H9 (cell line): ENCODE results near the gene FAM237A. TPM values are rescaled to one million over a fixed set of nuclear protein-coding genes. Genes with fewer than 3 reads are reported as not detected.

Experiments
- DNase-seq: peaks from one replicate; pipeline ENCODE4 v3.0.0-alpha.2; 2017
- H2AFZ ChIP-seq: one replicate; pipeline ENCODE4 v1.6.1; 2013; ENCODE audit warnings: mild to moderate bottlenecking, low read length, control low read depth, moderate library complexity
- H2AK5ac ChIP-seq: 2 replicates; pipeline ENCODE4 v1.6.1; 2013; ENCODE audit warnings: low read length, control low read depth, mixed read lengths; ENCODE audit not compliant: insufficient read length
- H2BK120ac ChIP-seq: one replicate; pipeline ENCODE4 v1.6.1; 2013; ENCODE audit warnings: low read depth, mild to moderate bottlenecking, low read length, control low read depth, inconsistent platforms; ENCODE audit not compliant: poor library complexity, severe bottlenecking
- H2BK12ac ChIP-seq: 2 replicates; pipeline ENCODE4 v1.6.1; 2013; ENCODE audit warnings: low read length, control low read depth, mixed read lengths, low read depth; ENCODE audit not compliant: insufficient read length
- H2BK15ac ChIP-seq: 2 replicates; pipeline ENCODE4 v1.6.1; 2013; ENCODE audit warnings: low read depth, low read length, control low read depth
- H2BK20ac ChIP-seq: one replicate; pipeline ENCODE4 v1.6.1; 2013; ENCODE audit warnings: low read depth, mild to moderate bottlenecking, low read length, control low read depth, inconsistent platforms; ENCODE audit not compliant: poor library complexity, severe bottlenecking
- H2BK5ac ChIP-seq: 2 replicates; pipeline ENCODE4 v1.6.1; 2013; ENCODE audit warnings: low read length, control low read depth, mixed read lengths; ENCODE audit not compliant: insufficient read length
- H3K14ac ChIP-seq: 2 replicates; pipeline ENCODE4 v1.6.1; 2013; ENCODE audit warnings: low read length, control low read depth; ENCODE audit not compliant: insufficient read depth
- H3K18ac ChIP-seq: 2 replicates; pipeline ENCODE4 v1.6.1; 2013; ENCODE audit warnings: low read depth, mild to moderate bottlenecking, mixed read lengths, low read length, control low read depth; ENCODE audit not compliant: insufficient read length
- H3K23ac ChIP-seq: 2 replicates; pipeline ENCODE4 v1.6.1; 2013; ENCODE audit warnings: low read length, control low read depth, mixed read lengths, low read depth; ENCODE audit not compliant: insufficient read length
- H3K23me2 ChIP-seq: 2 replicates; pipeline ENCODE4 v1.6.1; 2013; ENCODE audit warnings: low read depth, mild to moderate bottlenecking, mixed read lengths, low read length, control low read depth; ENCODE audit not compliant: insufficient read length, poor library complexity, severe bottlenecking
- H3K27ac ChIP-seq: 2 replicates; pipeline ENCODE4 v1.5.1; 2013; ENCODE audit warnings: low read length, control low read depth, mixed read lengths, low read depth; ENCODE audit not compliant: insufficient read length
- H3K27me3 ChIP-seq: 2 replicates; pipeline ENCODE4 v1.6.1; 2013; ENCODE audit warnings: low read length, control low read depth, inconsistent platforms; ENCODE audit not compliant: insufficient read depth
- H3K4ac ChIP-seq: 2 replicates; pipeline ENCODE4 v1.6.1; 2013; ENCODE audit warnings: low read depth, mild to moderate bottlenecking, control low read depth, inconsistent platforms, low read length, moderate library complexity
- H3K4me1 ChIP-seq: 2 replicates; pipeline ENCODE4 v1.6.1; 2013; ENCODE audit warnings: low read length, control low read depth, inconsistent platforms; ENCODE audit not compliant: insufficient read depth
- H3K4me2 ChIP-seq: 2 replicates; pipeline ENCODE4 v1.6.1; 2013; ENCODE audit warnings: low read length, control low read depth, mixed read lengths; ENCODE audit not compliant: insufficient read length, insufficient read depth
- H3K56ac ChIP-seq: 2 replicates; pipeline ENCODE4 v1.6.1; 2013; ENCODE audit warnings: low read depth, mild to moderate bottlenecking, mixed read lengths, low read length, control low read depth; ENCODE audit not compliant: insufficient read length
- H3K79me1 ChIP-seq: 2 replicates; pipeline ENCODE4 v1.6.1; 2013; ENCODE audit warnings: low read depth, mild to moderate bottlenecking, moderate library complexity, low read length, control low read depth, inconsistent platforms; ENCODE audit not compliant: insufficient read depth, poor library complexity, severe bottlenecking
- H3K79me2 ChIP-seq: 2 replicates; pipeline ENCODE4 v1.6.1; 2013; ENCODE audit warnings: low read length, control low read depth, inconsistent platforms; ENCODE audit not compliant: insufficient read depth
- H3K9ac ChIP-seq: 2 replicates; pipeline ENCODE4 v1.6.1; 2013; ENCODE audit warnings: low read length, control low read depth, mixed read lengths; ENCODE audit not compliant: insufficient read length; ENCODE audit errors: extremely low read depth
- H3K9me3 ChIP-seq: one replicate; pipeline ENCODE4 v1.6.1; 2013; ENCODE audit warnings: low read depth, low read length, inconsistent platforms; ENCODE audit not compliant: control insufficient read depth
- H3T11ph ChIP-seq: one replicate; pipeline ENCODE4 v1.6.1; 2013; ENCODE audit warnings: mild to moderate bottlenecking, low read length, control low read depth, inconsistent platforms
- H4K20me1 ChIP-seq: one replicate; pipeline ENCODE4 v1.6.1; 2013; ENCODE audit not compliant: control insufficient read depth, insufficient read length, insufficient read depth
- H4K5ac ChIP-seq: 2 replicates; pipeline ENCODE4 v1.6.1; 2013; ENCODE audit warnings: low read depth, mild to moderate bottlenecking, mixed read lengths, low read length, control low read depth; ENCODE audit not compliant: insufficient read length
- H4K8ac ChIP-seq: replicated peaks from 2 replicates; pipeline ENCODE4 v1.6.1; 2013; ENCODE audit warnings: low read length, control low read depth, mixed read lengths, low read depth; ENCODE audit not compliant: insufficient read length
- H4K91ac ChIP-seq: 2 replicates; pipeline ENCODE4 v1.6.1; 2013; ENCODE audit warnings: low read depth, mild to moderate bottlenecking, moderate library complexity, mixed read lengths, low read length, control low read depth; ENCODE audit not compliant: insufficient read length
- H3K27ac Mint-ChIP-seq, 3 experiments: 2 replicates in 2 of 3; 3 replicates in 1 of 3; pipeline ENCODE4 v1.8.0; 2020 to 2021; ENCODE audit warnings: mixed read lengths in 3 of 3, mild to moderate bottlenecking in 1 of 3, moderate library complexity in 1 of 3
- H3K27me3 Mint-ChIP-seq: 2 replicates; pipeline ENCODE4 v1.8.0; 2021; ENCODE audit warnings: low read depth, mild to moderate bottlenecking, moderate library complexity, mixed read lengths
- H3K36me3 Mint-ChIP-seq, 3 experiments: 2 replicates in 2 of 3; 3 replicates in 1 of 3; pipeline ENCODE4 v1.8.0; 2020 to 2021; ENCODE audit warnings: low read depth in 3 of 3, mixed read lengths in 3 of 3; ENCODE audit not compliant: insufficient read depth in 1 of 3
- H3K4me1 Mint-ChIP-seq, 2 experiments: 2 replicates each; pipeline ENCODE4 v1.8.0; 2020; ENCODE audit warnings: mixed read lengths in 2 of 2
- H3K4me3 Mint-ChIP-seq, 2 experiments: 2 replicates in 1 of 2; 3 replicates in 1 of 2; pipeline ENCODE4 v1.8.0; 2020 to 2021; ENCODE audit warnings: mild to moderate bottlenecking in 2 of 2, mixed read lengths in 2 of 2, moderate library complexity in 1 of 2
- H3K9me3 Mint-ChIP-seq, 2 experiments: 2 replicates in 1 of 2; 3 replicates in 1 of 2; pipeline ENCODE4 v1.8.0; 2020; ENCODE audit warnings: mild to moderate bottlenecking in 2 of 2, mixed read lengths in 2 of 2, moderate library complexity in 1 of 2
- WGBS: extraction: QIAGEN DNeasy Blood & Tissue Kit; methylation state at CpG from one replicate; pipeline ENCODE4 v1.1.7; 2013; ENCODE audit warnings: missing lambda C conversion rate, low lambda C conversion rate, mixed read lengths; ENCODE audit not compliant: insufficient read length; ENCODE audit errors: extremely low coverage; 5-methylcytosine and 5-hydroxymethylcytosine counted together
- total RNA-seq: library from RNA; stranded (reverse); gene quantifications from 2 replicates; pipeline ENCODE4 v1.2.1, GENCODE V29; 2021
- TF ChIP-seq, protein P1 (sequence below): fragments of 200-600 bp; sonication (generic); conservative IDR thresholded peaks from 3 replicates; pipeline ENCODE4 v1.8.0; 2021; ENCODE audit warnings: antibody characterized with exemption, mild to moderate bottlenecking

The FAM237A gene
- total RNA-seq, 1 experiment from 2014 or later: not detected

DNA sequence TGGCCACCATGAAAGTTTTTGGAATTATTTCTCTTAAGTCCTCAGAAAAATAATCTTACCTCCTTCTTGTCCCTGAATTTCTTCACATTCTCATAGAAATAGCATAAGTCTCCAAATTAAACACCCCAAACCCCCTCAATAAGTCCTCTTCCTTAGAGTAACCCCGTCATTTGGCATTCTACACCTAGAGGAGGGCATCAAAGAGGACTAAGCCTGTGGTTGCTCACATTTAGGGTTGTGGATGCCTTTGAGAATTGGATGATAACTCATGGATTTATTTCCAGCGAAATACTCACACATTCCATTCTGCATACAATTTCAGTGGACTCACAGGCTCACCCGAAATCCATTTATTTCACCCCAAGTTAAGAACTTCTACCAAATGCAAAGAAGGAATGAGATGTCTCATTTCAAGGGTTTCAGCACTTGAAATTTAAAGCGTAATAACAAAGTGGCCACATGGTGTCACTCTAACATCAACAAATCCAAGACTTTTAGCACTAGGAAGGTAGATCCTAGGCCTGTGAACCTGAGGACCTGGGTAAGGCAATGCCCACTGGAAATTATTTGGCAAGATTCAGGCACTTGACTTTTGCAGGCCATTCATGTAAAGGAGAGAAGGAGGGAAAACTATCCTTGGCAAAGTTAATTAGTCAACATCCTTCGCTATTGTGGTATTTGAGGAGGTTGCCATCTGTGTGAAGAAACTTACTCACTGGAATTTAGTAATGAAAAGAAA, 51.3 kb downstream of the FAM237A start:
- Mint-ChIP-seq H3K4me3 (no peak overlapping the region), H3K9me3 (no peaks in the 10 kb centered on the region), H3K27ac (no peak overlapping the region), H3K36me3 (no peaks in the 10 kb centered on the region), H3K4me1 (no peaks in the 10 kb centered on the region), H3K27me3 (no peaks in the 10 kb centered on the region)
- Histone ChIP-seq H3K14ac (no peak overlapping the region), H4K20me1 (no peaks in the 10 kb centered on the region), H3K18ac (no peak overlapping the region), H3K4me1 (no peaks in the 10 kb centered on the region), H2BK15ac (no peak overlapping the region), H3T11ph (no peak overlapping the region), H2BK12ac (no peak overlapping the region), H3K27me3 (no peaks in the 10 kb centered on the region), H3K27ac (no peak overlapping the region), H3K79me1 (no peaks in the 10 kb centered on the region), H3K9me3 (no peaks in the 10 kb centered on the region), H3K23me2 (no peaks in the 10 kb centered on the region), H2AK5ac (no peak overlapping the region), H3K79me2 (no peaks in the 10 kb centered on the region), H2BK20ac (no peak overlapping the region), H3K4ac (no peak overlapping the region), H4K8ac (no peak overlapping the region), H3K56ac (no peak overlapping the region), H4K91ac (no peak overlapping the region), H2BK5ac (no peak overlapping the region), H3K23ac (no peak overlapping the region), H3K9ac (no peak overlapping the region), H2AFZ (no peak overlapping the region), H4K5ac (no peak overlapping the region), H2BK120ac (no peak overlapping the region), H3K4me2 (no peak overlapping the region)
- peak; percentile 36 for DNase-seq
- TF ChIP-seq, protein P1, sequence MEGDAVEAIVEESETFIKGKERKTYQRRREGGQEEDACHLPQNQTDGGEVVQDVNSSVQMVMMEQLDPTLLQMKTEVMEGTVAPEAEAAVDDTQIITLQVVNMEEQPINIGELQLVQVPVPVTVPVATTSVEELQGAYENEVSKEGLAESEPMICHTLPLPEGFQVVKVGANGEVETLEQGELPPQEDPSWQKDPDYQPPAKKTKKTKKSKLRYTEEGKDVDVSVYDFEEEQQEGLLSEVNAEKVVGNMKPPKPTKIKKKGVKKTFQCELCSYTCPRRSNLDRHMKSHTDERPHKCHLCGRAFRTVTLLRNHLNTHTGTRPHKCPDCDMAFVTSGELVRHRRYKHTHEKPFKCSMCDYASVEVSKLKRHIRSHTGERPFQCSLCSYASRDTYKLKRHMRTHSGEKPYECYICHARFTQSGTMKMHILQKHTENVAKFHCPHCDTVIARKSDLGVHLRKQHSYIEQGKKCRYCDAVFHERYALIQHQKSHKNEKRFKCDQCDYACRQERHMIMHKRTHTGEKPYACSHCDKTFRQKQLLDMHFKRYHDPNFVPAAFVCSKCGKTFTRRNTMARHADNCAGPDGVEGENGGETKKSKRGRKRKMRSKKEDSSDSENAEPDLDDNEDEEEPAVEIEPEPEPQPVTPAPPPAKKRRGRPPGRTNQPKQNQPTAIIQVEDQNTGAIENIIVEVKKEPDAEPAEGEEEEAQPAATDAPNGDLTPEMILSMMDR: peak; percentile 80
- WGBS: no CpG with 5 or more reads among the region's 5 CpGs
